DND-41 (cell line): ENCODE results near the gene BFSP1.

Experiments used
- ATAC-seq: fragments of 200-7000 bp; cut with Tn5 transposase; 3 replicates; pipeline ENCODE4 v1.9.1; 2021; ENCODE audit warnings: low read depth; ENCODE audit not compliant: insufficient read depth
- DNase-seq: peaks from one replicate; pipeline ENCODE4 v3.0.0-alpha.2; 2020
- H2AFZ ChIP-seq: 2 replicates; pipeline ENCODE4 v1.6.0; 2012; ENCODE audit warnings: low read depth, low read length
- H3K27ac ChIP-seq: 2 replicates; pipeline ENCODE4 v1.5.1; 2012; ENCODE audit warnings: low read length, inconsistent platforms
- H3K27me3 ChIP-seq: fragments of 200-600 bp; sonication (generic); 2 replicates; pipeline ENCODE4 v1.6.0; 2012; ENCODE audit warnings: low read length, mild to moderate bottlenecking, inconsistent platforms; ENCODE audit not compliant: insufficient read depth, poor library complexity
- H3K36me3 ChIP-seq: 2 replicates; pipeline ENCODE4 v1.5.1; 2012; ENCODE audit warnings: low read length, inconsistent platforms; ENCODE audit not compliant: insufficient read depth
- H3K4me1 ChIP-seq: 2 replicates; pipeline ENCODE4 v1.5.1; 2012; ENCODE audit warnings: mild to moderate bottlenecking, low read length; ENCODE audit not compliant: insufficient read depth
- H3K4me2 ChIP-seq: 2 replicates; pipeline ENCODE4 v1.6.0; 2012; ENCODE audit warnings: mild to moderate bottlenecking, moderate library complexity, low read length, inconsistent platforms; ENCODE audit not compliant: insufficient read depth
- H3K4me3 ChIP-seq, 2 experiments: fragments of 200-600 bp in 1 of 2; shearing (Covaris generic) in 1 of 2; 2 replicates each; pipeline ENCODE4 v1.5.1; 2012 to 2016; ENCODE audit warnings: inconsistent platforms in 2 of 2, low read length in 2 of 2, mild to moderate bottlenecking in 2 of 2, low read depth in 1 of 2, moderate library complexity in 1 of 2
- H3K79me2 ChIP-seq: 2 replicates; pipeline ENCODE4 v1.6.0; 2012; ENCODE audit warnings: low read length, inconsistent platforms; ENCODE audit not compliant: insufficient read depth
- H3K9ac ChIP-seq: 2 replicates; pipeline ENCODE4 v1.6.0; 2012; ENCODE audit warnings: low read depth, mild to moderate bottlenecking, inconsistent platforms, low read length, moderate library complexity
- H3K9me3 ChIP-seq: 2 replicates; pipeline ENCODE4 v1.5.1; 2012; ENCODE audit warnings: low read length, moderate library complexity, mild to moderate bottlenecking, inconsistent platforms; ENCODE audit not compliant: insufficient read depth, severe bottlenecking
- H4K20me1 ChIP-seq: 2 replicates; pipeline ENCODE4 v1.6.0; 2012; ENCODE audit warnings: low read length; ENCODE audit not compliant: insufficient read depth
- CTCF ChIP-seq: IDR thresholded peaks from 2 replicates; pipeline ENCODE4 v1.5.1; 2012; ENCODE audit warnings: borderline replicate concordance, low read length, moderate library complexity, mild to moderate bottlenecking; ENCODE audit not compliant: poor library complexity, severe bottlenecking; ENCODE audit errors: extremely low read depth
- EZH2 ChIP-seq: IDR thresholded peaks from 3 replicates; pipeline ENCODE4 v1.6.1; 2012; ENCODE audit warnings: borderline replicate concordance, low read depth, mild to moderate bottlenecking, moderate library complexity, low read length, inconsistent platforms; ENCODE audit not compliant: severe bottlenecking

The BFSP1 gene

DNA sequence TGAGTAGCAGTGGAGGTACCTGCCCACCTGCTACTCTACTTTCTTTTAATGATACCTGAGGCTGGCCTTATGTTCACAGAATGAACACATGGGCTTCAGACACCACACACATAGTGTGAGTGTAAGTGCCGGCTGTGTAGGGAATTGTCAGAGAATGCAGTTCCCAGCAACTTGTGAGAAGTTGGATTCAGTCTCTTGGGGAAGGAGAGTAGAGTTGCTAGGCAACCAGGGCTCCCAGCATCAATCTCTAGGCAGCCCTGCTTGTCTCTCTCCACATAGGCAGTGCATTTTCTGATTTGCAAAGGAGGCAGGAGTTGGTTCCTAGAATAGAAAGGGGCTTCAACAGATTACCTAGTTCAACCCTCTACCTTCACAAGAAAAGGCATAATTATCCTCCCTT, 74.1 kb downstream of the BFSP1 start:
- H4K20me1 ChIP-seq = no peaks in the 10 kb centered on the region
- peaks cover 10% of the 10 kb centered on the region for H3K27me3 ChIP-seq
- no peaks in the 10 kb centered on the region for H3K9me3 ChIP-seq
- TF ChIP-seq EZH2 (no peak), CTCF (no peak)
- H3K4me3 ChIP-seq = no peak overlapping the region
- DNase-seq = no peak
- no peak for ATAC-seq
- H3K9ac ChIP-seq = no peak overlapping the region
- H2AFZ ChIP-seq = no peak overlapping the region
- H3K79me2 ChIP-seq = no peaks in the 10 kb centered on the region
- no peaks in the 10 kb centered on the region for H3K4me1 ChIP-seq
- no peak overlapping the region for H3K27ac ChIP-seq
- no peak overlapping the region for H3K4me2 ChIP-seq
- no peaks in the 10 kb centered on the region for H3K36me3 ChIP-seq

- Histone ChIP-seq H3K36me3 (no peaks in the 10 kb centered on the region), H3K4me2 (no peak overlapping the region), H3K4me1 (no peaks in the 10 kb centered on the region), H3K27me3 (peaks cover 10% of the 10 kb centered on the region), H2AFZ (no peak overlapping the region), H4K20me1 (no peaks in the 10 kb centered on the region), H3K27ac (no peak overlapping the region), H3K9me3 (no peaks in the 10 kb centered on the region), H3K79me2 (no peaks in the 10 kb centered on the region), H3K4me3 (no peak overlapping the region), H3K9ac (no peak overlapping the region)
- ATAC-seq (no peak), DNase-seq (no peak)
- TF ChIP-seq CTCF = no peak
- no peak for TF ChIP-seq EZH2
Measured at GRCh38 chr20:17456279-17456678, 74.9 kb downstream of the BFSP1 start.

- no peak overlapping the region for H2AFZ ChIP-seq
- no peak for ATAC-seq
- H3K27ac ChIP-seq = no peak overlapping the region
- no peak for DNase-seq
- H3K79me2 ChIP-seq = no peaks in the 10 kb centered on the region
- H3K36me3 ChIP-seq = no peaks in the 10 kb centered on the region
- no peaks in the 10 kb centered on the region for H3K9me3 ChIP-seq
- no peak overlapping the region for H3K9ac ChIP-seq
- peaks cover 12% of the 10 kb centered on the region for H3K27me3 ChIP-seq
- H3K4me2 ChIP-seq = no peak overlapping the region
- H3K4me3 ChIP-seq = no peak overlapping the region
- H3K4me1 ChIP-seq = no peaks in the 10 kb centered on the region
- TF ChIP-seq EZH2 = no peak
- TF ChIP-seq CTCF = no peak
- no peaks in the 10 kb centered on the region for H4K20me1 ChIP-seq
Measured at GRCh38 chr20:17453592-17453991, 77.6 kb downstream of the BFSP1 start.

GRCh38 chr20:17452441-17452840, 78.7 kb downstream of the BFSP1 start:
- no peaks in the 10 kb centered on the region for H3K36me3 ChIP-seq
- no peak overlapping the region for H3K9ac ChIP-seq
- TF ChIP-seq CTCF (no peak), EZH2 (no peak)
- H3K79me2 ChIP-seq = no peaks in the 10 kb centered on the region
- H3K27me3 ChIP-seq = peaks cover 12% of the 10 kb centered on the region
- H3K4me3 ChIP-seq = no peak overlapping the region
- H3K27ac ChIP-seq = no peak overlapping the region
- DNase-seq (no peak), ATAC-seq (no peak)
- no peak overlapping the region for H2AFZ ChIP-seq
- H3K9me3 ChIP-seq = no peaks in the 10 kb centered on the region
- no peak overlapping the region for H3K4me2 ChIP-seq
- no peaks in the 10 kb centered on the region for H3K4me1 ChIP-seq
- H4K20me1 ChIP-seq = no peaks in the 10 kb centered on the region
